Measurements from ENCODE around the gene ACTBL2. TPM values are rescaled to one million over a fixed set of nuclear protein-coding genes. Genes with fewer than 3 reads are reported as not detected.
"Not testable (repeated sequence)": the region's sequence is repeated elsewhere in the genome, so short reads cannot be mapped to it uniquely, and the experiment has no call there.

ACTBL2 gene
- total RNA-seq, 3 donors from 2014 or later (not counting 1 experiment from before 2014, with no cell fraction given) = not detected

DNA sequence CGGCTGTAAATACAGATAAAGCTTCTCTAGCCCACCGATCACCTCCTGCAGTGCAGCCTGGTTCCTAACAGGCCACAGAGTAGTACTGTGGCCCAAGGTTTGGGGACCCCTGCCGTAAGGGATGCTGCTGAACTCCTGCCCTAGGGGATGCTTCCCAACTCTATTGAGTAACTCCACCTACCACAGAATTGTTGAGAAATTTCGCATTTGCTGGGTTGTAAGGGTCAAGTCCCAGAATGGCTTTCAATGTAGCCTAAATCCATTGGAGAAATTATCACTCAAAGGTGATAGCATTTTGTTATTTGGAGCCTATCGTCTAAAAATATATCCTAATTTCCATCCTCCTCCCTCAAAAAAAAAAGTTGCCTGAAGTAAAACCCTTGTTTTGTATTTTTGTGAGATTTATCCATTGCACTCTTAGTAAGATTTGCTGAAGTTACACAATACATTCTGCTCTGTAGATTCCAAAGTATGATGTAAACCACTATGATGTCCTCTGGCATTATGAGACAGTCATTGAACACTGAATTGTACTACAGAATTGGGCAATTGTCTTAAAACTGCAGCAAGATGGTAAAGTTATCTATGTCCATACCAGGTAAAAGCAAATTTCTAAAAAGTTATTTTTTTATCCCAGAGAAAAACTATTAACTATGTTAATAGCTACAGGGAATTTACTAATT is 14.0 kb downstream of the ACTBL2 start:
- intact Hi-C loops (cut with micrococcal nuclease) = no loop called here
- no peaks in the 10 kb centered on the region for H3K4me1 Mint-ChIP-seq
- H3K27ac ChIP-seq (ENCODE audit: low read length) = no peak overlapping the region
- no peaks in the 10 kb centered on the region for H3K27me3 ChIP-seq (ENCODE audit: control insufficient read depth, insufficient read depth, low read length)
- no peak overlapping the region for H3K4me3 ChIP-seq (ENCODE audit: low read length)
- H3K27ac Mint-ChIP-seq = no peak overlapping the region
- H3K4me3 Mint-ChIP-seq = no peak overlapping the region
- no peaks in the 10 kb centered on the region for H3K9me3 ChIP-seq (ENCODE audit: control insufficient read depth, insufficient read depth, low read length)
- peaks cover 0 to 2% of the 10 kb centered on the region in 2 donors for H3K9me3 Mint-ChIP-seq
- no peaks in the 10 kb centered on the region for H3K36me3 ChIP-seq (ENCODE audit: control insufficient read depth, insufficient read depth, low read length)
- WGBS (ENCODE audit: insufficient coverage) = 95% methylated on average over 4 of the region's 5 CpGs
- peaks cover 4 to 6% of the 10 kb centered on the region in 2 donors for H3K27me3 Mint-ChIP-seq (ENCODE audit: low read depth in 2 of 2)
- no peaks in the 10 kb centered on the region for H3K4me1 ChIP-seq (ENCODE audit: control insufficient read depth, insufficient read depth, low read length)
- ATAC-seq (no peak), DNase-seq (no peak)
- H3K36me3 Mint-ChIP-seq = no peaks in the 10 kb centered on the region
- TF ChIP-seq, protein P1, sequence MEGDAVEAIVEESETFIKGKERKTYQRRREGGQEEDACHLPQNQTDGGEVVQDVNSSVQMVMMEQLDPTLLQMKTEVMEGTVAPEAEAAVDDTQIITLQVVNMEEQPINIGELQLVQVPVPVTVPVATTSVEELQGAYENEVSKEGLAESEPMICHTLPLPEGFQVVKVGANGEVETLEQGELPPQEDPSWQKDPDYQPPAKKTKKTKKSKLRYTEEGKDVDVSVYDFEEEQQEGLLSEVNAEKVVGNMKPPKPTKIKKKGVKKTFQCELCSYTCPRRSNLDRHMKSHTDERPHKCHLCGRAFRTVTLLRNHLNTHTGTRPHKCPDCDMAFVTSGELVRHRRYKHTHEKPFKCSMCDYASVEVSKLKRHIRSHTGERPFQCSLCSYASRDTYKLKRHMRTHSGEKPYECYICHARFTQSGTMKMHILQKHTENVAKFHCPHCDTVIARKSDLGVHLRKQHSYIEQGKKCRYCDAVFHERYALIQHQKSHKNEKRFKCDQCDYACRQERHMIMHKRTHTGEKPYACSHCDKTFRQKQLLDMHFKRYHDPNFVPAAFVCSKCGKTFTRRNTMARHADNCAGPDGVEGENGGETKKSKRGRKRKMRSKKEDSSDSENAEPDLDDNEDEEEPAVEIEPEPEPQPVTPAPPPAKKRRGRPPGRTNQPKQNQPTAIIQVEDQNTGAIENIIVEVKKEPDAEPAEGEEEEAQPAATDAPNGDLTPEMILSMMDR (IDR thresholded peaks at IDR 0.05) = no peak

- TF ChIP-seq, protein P1 (IDR thresholded peaks at IDR 0.05) = no peak
- no peaks in the 10 kb centered on the region for H3K36me3 ChIP-seq (ENCODE audit: control insufficient read depth, insufficient read depth, low read length)
- Mint-ChIP-seq H3K9me3 (peaks cover 0 to 2% of the 10 kb centered on the region in 2 donors), H3K27ac (no peak overlapping the region), H3K27me3 (ENCODE audit: low read depth in 2 of 2) (peaks cover 4 to 6% of the 10 kb centered on the region in 2 donors), H3K4me3 (no peak overlapping the region), H3K36me3 (no peaks in the 10 kb centered on the region), H3K4me1 (no peaks in the 10 kb centered on the region)
- no peaks in the 10 kb centered on the region for H3K9me3 ChIP-seq (ENCODE audit: control insufficient read depth, insufficient read depth, low read length)
- H3K4me3 ChIP-seq (ENCODE audit: low read length) = no peak overlapping the region
- 36% methylated on average over 3 of the region's 3 CpGs for WGBS (ENCODE audit: insufficient coverage)
- no peaks in the 10 kb centered on the region for H3K27me3 ChIP-seq (ENCODE audit: control insufficient read depth, insufficient read depth, low read length)
- H3K27ac ChIP-seq (ENCODE audit: low read length) = no peak overlapping the region
- H3K4me1 ChIP-seq (ENCODE audit: control insufficient read depth, insufficient read depth, low read length) = no peaks in the 10 kb centered on the region
- no peak for DNase-seq
- ATAC-seq = no peak
- intact Hi-C loops (cut with micrococcal nuclease) = no loop called here
Observed at GRCh38 chr5:57466544-57466943, 16.1 kb downstream of the ACTBL2 start.

- H3K9me3 ChIP-seq (ENCODE audit: control insufficient read depth, insufficient read depth, low read length); DNase-seq; H3K36me3 Mint-ChIP-seq; H3K27ac Mint-ChIP-seq; H3K4me3 ChIP-seq (ENCODE audit: low read length); H3K9me3 Mint-ChIP-seq; H3K4me3 Mint-ChIP-seq; H3K36me3 ChIP-seq (ENCODE audit: control insufficient read depth, insufficient read depth, low read length); H3K27ac ChIP-seq (ENCODE audit: low read length); H3K27me3 ChIP-seq (ENCODE audit: control insufficient read depth, insufficient read depth, low read length); H3K4me1 Mint-ChIP-seq; H3K4me1 ChIP-seq (ENCODE audit: control insufficient read depth, insufficient read depth, low read length); H3K27me3 Mint-ChIP-seq (ENCODE audit: low read depth in 2 of 2); ATAC-seq; intact Hi-C loops (cut with micrococcal nuclease): not testable (repeated sequence)
- WGBS (ENCODE audit: insufficient coverage) = 100% methylated on average over 1 of the region's 3 CpGs
Observed at GRCh38 chr5:57460056-57460455, 22.6 kb downstream of the ACTBL2 start.

GRCh38 chr5:57458443-57458842 is 24.2 kb downstream of the ACTBL2 start:
- H3K27ac Mint-ChIP-seq = no peak overlapping the region

More at GRCh38 chr5:57458443-57458842, 24.2 kb downstream of the ACTBL2 start:
- H3K27ac ChIP-seq (ENCODE audit: low read length) = no peak overlapping the region
- ATAC-seq (no peak), DNase-seq (no peak)
- no peaks in the 10 kb centered on the region for H3K4me1 ChIP-seq (ENCODE audit: control insufficient read depth, insufficient read depth, low read length)
- Mint-ChIP-seq H3K36me3 (no peaks in the 10 kb centered on the region), H3K4me1 (no peaks in the 10 kb centered on the region), H3K9me3 (no peaks in the 10 kb centered on the region), H3K4me3 (no peak overlapping the region), H3K27me3 (ENCODE audit: low read depth in 2 of 2) (no peaks in the 10 kb centered on the region)
- H3K36me3 ChIP-seq (ENCODE audit: control insufficient read depth, insufficient read depth, low read length) = no peaks in the 10 kb centered on the region
- no peak overlapping the region for H3K4me3 ChIP-seq (ENCODE audit: low read length)
- no peaks in the 10 kb centered on the region for H3K9me3 ChIP-seq (ENCODE audit: control insufficient read depth, insufficient read depth, low read length)
- H3K27me3 ChIP-seq (ENCODE audit: control insufficient read depth, insufficient read depth, low read length) = no peaks in the 10 kb centered on the region
- TF ChIP-seq, protein P1 (IDR thresholded peaks at IDR 0.05) = no peak
- intact Hi-C loops (cut with micrococcal nuclease) = no loop called here

Measured in natural killer cell (primary cell).